Putamen (tissue), 1 donor: ENCODE measurements around the gene MYF5.
A peak's percentile ranks its signal among the peaks of the same experiment; 100 is the strongest.
"Not testable (repeated sequence)": the region's sequence is repeated elsewhere in the genome, so short reads cannot be mapped to it uniquely, and the experiment has no call there.

Source experiments
- DNase-seq: peaks from one replicate; pipeline ENCODE4 v3.0.0-alpha.2; 2016; ENCODE audit warnings: low spot score

MYF5 gene

DNA sequence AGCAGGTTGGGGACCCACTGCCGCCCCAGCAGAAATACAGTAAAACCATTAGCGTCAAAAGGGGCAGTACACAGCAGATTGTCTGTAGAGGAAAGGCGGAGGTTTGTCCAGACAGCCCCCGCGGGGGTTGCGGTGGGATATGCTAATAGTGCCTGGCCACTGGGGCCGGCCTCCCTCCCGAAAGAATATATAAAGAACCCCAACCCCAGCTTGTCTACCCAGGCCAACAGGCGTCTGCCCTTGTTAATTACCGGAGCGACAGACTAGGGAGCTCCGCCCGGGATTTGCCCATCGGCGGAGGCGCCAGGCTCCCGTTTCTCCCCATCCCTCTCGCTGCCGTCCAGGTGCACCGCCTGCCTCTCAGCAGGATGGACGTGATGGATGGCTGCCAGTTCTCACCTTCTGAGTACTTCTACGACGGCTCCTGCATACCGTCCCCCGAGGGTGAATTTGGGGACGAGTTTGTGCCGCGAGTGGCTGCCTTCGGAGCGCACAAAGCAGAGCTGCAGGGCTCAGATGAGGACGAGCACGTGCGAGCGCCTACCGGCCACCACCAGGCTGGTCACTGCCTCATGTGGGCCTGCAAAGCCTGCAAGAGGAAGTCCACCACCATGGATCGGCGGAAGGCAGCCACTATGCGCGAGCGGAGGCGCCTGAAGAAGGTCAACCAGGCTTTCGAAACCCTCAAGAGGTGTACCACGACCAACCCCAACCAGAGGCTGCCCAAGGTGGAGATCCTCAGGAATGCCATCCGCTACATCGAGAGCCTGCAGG is at the start of gene MYF5:
TSS of gene MYF5 (plus strand) at position 217 of the 774 bp plus-strand sequence. CDS start at position 369, 152 bp downstream.
- DNase-seq = no peak

DNA sequence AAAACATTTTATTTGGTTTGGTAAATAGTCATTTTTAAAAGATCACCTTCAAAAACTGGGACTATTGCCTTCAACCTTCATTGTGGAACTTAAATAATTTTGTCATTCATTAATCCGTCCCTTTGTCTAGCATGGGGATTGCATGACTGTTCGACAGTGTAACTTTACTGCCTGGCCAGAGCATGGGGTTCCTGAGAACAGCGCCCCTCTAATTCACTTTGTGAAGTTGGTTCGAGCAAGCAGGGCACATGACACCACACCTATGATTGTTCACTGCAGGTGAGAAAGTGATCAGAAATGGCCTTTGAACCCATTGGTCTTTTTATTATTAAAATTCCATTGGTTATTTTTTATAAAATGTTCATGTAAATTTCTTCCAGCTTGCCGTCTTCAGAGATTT is 46.5 kb upstream of the MYF5 start:
- no peak for DNase-seq

DNA sequence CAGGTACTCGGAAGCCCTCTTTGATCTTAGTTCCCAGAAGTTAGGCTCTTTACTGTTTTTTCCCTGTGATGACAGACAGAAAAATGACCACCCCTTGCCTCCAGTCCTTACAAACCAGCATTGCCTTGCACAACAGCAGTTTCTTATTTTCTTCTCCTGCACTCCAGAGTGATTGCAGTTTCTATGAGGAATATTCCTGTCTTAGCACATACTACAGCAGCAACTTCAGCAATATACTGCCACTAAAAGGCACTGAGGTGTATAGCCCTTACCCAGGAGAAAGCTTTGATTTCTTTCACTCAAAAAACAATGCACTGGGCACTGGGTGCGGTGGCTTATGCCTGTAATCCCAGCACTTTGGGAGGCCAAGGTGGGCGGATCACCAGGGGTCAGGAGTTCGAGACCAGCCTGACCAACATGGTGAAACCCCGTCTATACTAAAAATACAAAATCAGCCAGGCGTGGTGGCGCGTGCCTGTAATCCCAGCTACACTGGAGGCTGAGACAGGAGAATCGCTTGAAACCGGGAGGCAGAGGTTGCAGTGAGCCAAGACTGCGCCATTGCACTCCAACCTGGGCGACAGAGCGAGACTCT is 40.6 kb upstream of the MYF5 start:
- DNase-seq = not testable (repeated sequence)

DNA sequence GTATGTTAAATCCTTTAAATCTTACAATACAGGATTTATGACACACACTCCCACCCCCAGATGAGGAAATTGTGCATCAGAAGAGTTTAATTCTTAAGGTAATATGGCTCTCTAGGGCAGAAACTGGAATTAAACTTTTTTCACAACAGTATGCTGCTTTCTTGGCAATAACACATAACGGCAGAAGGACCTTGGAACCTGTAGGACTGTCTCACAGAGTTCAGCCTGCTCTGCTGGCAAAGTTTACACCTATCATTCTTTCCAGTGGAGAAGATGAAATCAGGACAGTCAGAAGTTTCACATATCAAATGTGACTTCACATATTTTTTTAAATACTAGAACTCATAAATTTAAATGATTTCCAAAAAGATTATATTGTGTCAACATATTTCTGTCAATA is 39.9 kb upstream of the MYF5 start:
- DNase-seq = no peak

DNA sequence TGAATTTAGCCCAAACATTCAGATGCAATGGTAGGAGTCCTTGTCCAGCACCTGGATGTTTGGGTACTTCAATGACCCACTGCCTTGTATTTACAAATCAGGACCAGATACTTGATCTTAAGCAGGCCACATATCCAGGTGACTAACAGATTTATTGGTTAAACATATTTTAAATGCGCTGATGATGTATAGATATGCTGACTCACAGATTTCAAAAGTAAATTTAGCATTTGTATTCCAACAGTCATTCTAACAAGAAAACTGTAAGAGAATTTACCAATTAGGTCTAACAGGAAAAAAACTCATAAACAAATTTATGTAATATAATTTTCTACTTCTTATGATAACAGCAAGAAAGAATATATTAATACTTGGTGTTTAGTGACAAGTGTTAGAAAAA is 38.7 kb upstream of the MYF5 start:
- no peak for DNase-seq

DNA sequence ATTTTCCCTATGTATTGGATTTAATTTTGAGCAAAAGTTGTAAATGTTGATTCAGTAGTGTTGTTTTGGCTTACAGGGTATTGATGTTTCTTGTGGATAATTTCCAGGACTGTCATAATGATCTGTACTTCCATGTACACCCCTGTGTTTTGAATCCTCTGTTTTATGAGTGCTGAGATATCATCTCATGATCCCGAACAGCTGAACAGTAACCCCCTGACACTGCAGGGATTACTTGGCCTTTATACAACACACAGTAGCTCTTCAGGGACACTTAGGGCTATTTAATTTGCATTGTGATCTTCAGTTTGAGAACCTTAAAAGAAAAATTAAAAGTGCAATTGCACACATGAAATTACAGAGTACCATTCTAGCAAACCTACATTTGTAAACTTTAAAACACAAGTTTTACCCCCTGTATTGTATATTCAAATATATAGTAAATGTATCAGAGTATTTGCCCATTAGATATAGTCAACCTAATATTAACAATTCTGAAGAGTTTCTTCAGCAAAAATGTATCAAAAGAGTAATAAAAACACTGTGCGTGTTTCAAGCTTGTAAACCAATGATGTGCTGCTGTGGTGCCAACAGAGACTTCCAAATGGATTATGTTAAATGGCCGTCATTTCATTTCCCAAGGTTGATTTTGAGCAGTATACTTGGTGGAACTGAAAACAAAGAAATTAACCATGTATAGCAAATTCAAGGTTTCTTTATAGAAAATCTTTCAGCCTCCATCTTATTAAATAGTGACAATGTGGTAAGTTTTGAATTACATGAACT is 37.2 kb upstream of the MYF5 start:
- no peak for DNase-seq

DNA sequence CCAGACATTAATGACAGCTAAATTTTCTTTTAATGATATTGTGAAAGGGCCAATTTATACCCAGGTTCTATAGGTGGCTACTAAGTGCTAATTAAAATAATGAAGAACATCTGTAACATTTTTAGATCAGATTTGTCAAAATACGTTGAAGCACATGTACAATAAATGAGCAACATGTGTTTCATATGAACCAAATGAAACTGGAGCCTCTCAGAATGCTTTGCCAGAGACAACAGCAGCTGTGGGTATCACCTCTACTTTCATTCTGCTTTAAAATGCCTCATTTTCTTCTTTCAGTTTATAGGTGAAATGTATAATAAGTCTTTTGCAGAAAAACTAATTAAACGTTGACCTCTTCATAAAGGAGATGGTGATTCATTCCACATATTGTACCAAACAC is 35.4 kb upstream of the MYF5 start:
- DNase-seq = no peak

DNA sequence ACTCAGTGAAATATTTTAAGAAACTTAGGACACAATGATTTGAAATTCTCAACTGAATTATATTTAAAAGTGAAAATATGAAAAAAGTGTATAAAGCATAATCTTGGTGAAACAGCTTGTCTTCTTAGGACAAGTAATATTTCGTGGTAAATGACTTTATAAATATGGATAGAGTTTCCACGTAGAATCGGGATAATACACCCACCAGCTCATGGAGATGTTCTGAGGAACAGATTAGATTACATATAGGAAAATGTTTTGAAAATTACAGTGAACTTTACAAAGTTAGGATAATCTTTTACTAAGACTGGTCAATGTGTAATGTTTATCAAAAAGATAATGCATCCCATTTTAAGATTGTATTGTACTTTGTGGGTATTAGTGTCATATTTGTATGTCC is 34.9 kb upstream of the MYF5 start:
- DNase-seq = no peak

DNA sequence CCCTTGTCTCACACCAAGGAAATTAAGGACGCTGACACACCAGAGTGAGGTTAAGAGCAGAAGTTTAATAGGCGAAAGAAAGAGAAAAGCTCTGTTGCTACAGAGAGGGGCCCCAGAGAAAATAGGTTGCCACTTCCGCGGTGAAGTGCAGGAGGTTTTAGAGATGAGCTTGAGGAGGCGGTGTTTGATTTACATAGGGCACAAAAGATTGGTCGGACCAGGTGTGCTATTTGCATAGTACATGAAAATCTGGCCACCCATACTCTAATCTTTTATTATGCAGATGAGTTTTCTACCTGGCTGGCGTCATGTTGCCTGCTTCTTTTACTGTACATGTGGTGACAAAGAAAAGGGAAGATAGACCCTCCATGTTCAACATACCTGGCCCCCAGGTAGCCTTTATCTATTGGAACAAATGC is 32.6 kb upstream of the MYF5 start:
- DNase-seq = no peak

DNA sequence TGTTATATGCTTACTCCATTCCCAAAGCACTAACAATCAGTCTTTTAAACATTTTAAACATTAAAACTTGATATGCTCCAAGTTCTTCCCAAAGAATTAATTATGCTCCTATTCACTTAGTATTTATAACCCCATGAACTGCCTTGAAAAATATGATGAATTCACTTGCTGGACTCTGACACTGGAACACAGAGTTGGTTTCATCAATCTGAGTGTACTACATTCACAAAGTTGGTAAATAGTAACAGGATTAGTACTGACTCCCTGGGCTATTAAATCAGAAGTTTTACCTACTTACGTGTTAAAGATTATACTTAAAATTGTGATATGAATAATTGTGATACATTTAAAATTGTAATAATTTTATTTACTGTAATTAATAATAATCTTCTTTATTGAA is 26.6 kb upstream of the MYF5 start:
- DNase-seq = no peak

DNA sequence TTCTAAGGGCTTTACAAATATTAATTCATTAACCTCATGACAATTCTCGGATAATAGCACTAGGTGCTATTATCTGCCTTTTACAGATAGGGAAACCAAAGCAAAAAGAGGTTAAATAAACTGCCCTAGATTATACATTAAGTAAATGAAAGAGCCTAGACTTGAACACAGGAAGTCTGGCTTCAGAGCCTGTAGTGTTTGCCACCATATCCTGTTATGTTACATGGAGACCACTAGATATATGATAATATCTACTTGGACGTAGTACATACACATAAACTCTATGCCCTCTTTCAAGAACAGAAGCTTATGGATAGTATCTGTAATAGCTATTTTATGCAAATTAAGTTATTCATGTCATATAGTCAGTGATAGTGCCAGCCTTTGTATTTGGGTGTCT is 26.2 kb upstream of the MYF5 start:
- no peak for DNase-seq

DNA sequence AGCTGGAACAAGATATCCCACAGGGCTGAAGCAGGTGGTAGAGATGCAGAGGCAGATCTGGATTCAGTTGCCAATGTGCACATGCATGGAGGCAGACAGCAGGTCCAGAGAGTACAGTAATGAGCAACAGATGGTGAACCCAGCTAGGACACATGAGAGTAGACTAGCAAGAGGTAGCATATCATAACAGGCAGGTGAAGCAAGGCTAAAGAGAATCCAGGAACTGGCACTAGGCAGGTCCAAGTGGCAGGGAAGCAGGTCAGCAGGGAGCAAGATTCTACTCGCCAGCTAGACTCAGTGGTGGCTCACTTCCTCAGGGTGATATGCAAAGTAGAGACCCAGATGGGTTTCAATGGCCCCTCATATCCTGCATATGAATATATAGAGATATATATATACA is 24.6 kb upstream of the MYF5 start:
- no peak for DNase-seq

DNA sequence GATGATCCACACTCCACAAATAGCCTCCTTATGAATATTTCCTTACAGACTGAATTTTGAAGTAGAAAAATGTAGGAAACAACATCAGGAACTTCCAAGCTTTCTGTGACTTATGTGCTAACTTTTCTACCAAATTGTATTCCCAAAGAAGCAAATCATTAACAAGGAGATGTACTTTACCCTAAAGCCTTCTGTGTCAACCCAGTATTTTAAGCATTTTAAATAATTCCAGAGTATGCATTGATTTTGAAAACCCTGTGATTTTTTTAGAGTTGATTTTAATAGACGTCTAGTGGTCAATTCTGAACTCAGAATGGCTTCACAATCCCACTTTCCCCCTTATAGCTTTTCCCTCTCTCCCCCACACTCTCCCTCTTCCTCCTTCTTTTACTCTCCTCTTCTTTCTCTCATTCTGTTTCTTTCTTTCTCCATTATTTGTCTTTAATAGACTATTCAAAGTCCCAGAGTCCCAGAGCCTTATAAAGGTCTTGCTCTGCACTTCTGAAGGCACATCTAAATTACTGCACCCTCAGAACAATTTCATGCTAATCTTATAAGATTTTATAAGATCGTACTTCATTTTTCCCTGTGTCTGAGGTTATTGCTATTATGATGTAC is 19.3 kb upstream of the MYF5 start:
- no peak for DNase-seq

DNA sequence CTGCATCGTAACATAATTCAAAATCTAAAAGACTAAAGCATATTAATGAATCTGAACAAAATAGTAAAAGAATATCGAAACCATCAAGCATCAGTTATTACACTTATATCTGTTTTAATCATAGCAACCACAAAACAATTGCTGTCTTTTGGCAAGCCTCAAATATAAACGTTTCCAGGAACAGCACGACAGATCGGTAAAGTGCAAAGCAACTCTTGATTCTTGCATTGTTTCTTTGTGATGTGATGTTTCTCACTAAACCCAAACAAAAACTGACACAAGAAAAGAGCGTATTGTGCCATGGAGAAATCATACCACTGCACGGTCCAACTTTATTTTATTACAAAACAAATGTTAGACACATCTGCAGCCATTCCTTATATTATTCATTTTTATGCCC is 18.5 kb upstream of the MYF5 start:
- DNase-seq = no peak

DNA sequence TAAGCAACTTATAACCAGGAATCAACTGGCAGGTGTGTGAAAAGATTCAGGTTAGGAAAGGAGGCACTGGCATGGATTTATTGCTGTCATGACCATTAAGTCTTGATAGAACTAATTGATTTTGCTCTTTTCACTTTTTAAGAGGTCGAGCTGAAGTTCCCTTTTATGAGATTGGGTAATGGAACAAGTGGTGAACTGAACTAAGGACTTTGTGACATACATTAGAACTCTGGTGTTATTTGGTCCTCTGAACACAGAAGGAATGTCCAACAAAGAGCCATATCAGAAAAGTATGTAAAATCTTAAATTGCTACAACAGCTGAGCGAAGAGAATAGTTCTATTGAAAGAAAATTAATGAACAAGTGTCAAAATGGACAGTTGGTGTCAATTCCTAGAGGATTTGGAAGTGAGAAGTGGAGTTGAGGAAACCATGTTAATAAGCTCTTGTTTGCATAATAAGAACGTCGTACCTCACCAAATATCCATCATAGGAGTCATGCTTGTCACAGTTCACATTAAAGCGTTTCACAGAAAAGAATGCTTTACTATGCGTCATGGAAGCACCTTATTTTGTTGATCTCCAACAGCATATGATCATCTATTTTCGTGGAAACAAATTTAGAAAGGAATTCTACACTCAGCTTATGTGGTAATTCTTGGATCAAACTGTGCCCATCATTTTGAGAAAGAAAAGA is 17.7 kb upstream of the MYF5 start:
- no peak for DNase-seq

DNA sequence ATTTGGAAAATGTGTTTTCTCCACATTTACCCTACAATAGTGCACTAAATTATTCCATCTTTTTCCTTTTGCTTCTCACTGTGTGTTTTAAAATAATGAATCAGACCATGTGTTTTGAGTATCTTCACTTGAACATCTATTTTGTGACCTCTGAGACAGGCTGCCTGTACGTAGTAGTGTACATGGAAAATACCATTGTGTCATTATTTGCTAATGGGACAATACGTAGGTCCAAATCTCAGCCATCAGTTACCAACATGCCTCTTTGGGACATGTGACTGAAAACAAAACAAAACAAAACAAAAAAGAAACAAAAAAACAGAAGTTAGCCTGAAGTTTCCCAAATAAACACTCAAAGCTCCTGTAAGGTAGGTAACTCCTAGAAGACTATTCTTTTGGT is 16.4 kb upstream of the MYF5 start:
- no peak for DNase-seq

DNA sequence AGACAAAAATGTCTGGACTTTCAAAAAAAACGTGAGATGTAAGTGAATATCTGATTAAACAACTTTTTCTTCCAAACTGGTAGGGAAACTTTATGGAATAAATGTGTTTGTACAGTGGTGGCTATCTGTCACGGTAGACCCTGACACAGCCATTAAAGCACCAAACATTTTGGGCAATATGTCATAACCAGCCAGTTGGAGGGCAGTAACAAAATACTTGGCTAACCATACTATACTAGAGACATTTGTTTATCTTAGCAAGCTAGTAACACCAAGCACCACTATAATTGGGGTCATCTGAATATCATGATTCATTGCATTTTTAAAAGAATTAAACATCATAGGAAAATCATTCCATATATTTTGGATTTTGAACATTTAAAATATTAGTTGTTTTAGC is 15.3 kb upstream of the MYF5 start:
- DNase-seq = no peak

DNA sequence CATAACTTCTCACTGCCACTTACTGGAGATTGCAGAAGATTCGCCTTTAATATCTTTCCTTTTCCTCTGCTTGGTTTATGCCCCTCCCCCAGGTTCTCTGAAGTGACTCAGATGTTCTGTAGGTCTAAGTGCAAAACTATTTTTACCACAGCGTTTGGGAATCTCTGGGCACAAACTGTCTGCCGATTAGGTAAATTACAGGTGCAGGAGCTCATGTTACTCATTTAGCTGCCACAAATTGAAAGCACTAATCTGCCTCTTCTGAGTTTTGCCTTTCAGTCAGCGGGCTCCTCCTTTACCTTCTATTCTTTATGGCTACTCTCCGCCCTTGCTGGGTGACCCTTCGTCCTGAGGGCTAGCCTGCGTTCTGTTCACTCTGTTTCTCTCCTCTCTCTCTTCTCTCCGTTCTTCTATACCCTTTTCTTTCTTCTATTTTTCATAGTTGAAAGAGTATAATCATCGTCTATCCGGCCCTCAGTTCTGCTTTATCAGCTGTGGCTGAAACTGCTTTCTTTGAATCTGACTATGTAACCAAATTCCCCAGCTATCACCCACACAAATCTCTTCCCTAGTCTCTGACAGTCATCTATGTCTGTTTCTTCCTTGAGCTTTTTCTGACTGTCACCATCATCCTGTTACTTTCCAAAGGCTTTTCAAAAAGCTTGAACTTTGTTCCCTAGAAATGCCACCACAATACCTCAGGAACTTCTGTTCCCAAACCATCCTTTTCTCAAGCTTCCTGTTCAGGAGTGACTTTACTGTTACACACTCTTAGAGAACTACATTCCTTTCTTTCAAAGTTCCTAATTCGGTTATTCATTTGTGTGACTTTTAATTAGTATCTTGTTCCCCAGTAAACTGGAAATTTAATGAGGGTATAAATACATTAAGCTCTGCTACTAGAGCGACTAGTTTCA is 13.6 kb upstream of the MYF5 start:
- peak; percentile 77 for DNase-seq

DNA sequence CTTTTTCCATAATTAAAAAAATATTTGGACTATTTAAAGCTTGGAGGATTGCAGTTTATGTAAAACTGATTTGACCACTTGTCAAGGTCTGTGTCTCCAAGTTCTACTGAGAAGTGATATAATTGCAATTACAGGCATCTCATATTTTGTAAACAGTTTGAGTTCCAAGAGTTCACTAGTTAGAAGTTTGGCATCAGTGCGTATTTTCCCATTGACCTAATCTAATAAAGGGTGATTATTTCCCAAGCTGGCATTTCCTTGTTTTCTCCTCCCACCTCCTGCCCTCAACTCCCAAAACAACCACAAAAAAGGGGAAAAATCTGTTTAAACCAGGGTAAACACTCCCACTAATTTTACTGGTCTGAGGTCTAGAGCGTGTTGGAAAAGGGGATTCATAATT is 12.3 kb upstream of the MYF5 start:
- no peak for DNase-seq

DNA sequence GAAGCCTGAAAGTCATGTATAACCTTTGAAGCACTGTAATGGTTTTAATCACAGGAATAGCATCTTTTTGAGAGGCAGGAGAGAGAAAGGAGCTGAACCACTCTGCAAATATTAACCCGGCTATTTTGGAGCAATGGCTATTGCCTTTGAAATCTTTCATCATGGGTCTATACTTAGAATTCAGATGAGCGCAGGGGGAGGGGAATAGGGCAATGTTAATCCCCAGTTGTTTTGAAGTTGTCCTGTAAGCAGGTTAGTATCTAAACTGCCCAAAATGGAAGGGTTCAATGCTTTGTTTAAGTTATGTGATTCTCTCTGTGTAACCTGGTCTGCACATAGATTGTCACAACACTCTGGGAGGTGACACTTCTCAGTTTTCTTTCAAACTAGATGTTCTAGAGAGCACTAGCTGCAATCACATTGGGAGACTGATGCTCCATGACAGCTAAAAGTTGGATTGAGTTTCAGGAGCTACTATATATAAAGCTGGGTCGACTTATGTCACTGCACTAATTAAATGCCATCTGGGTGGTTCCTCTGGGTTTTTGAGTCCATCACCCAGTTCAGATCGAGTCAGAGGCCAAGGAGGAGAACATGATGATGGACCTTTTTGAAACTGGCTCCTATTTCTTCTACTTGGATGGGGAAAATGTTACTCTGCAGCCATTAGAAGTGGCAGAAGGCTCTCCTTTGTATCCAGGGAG is 9.4 kb upstream of the MYF5 start, which contains the start of gene MYF6:
TSS of gene MYF6 (plus strand) at position 509 of the 704 bp plus-strand sequence. CDS start at position 595, 86 bp downstream.
- no peak for DNase-seq
